Neuronal stem cell (in vitro differentiated cells): ENCODE measurements around the gene OR10H4.
"Not testable (repeated sequence)": the region's sequence is repeated elsewhere in the genome, so short reads cannot be mapped to it uniquely, and the experiment has no call there.

Experiments used
- DNase-seq: peaks from one replicate; pipeline ENCODE4 v3.0.0-alpha.2; 2013; ENCODE audit warnings: low spot score
- H2AFZ ChIP-seq: one replicate; pipeline ENCODE4 v1.6.1; 2013; ENCODE audit warnings: mild to moderate bottlenecking, low read length, inconsistent platforms
- H2AK5ac ChIP-seq: 2 replicates; pipeline ENCODE4 v1.6.1; 2013; ENCODE audit warnings: low read depth, mild to moderate bottlenecking, inconsistent platforms, low read length, moderate library complexity, mixed read lengths
- H2BK120ac ChIP-seq: 2 replicates; pipeline ENCODE4 v1.6.1; 2013; ENCODE audit warnings: low read depth, mild to moderate bottlenecking, inconsistent platforms, low read length, moderate library complexity, mixed read lengths
- H2BK12ac ChIP-seq: one replicate; pipeline ENCODE4 v1.6.1; 2013; ENCODE audit warnings: low read length, inconsistent platforms
- H2BK15ac ChIP-seq: 2 replicates; pipeline ENCODE4 v1.6.1; 2013; ENCODE audit warnings: mild to moderate bottlenecking, low read length, inconsistent platforms, mixed read lengths
- H2BK5ac ChIP-seq: one replicate; pipeline ENCODE4 v1.6.1; 2013; ENCODE audit warnings: inconsistent platforms, mild to moderate bottlenecking, low read length, moderate library complexity
- H3K14ac ChIP-seq: one replicate; pipeline ENCODE4 v1.6.1; 2013; ENCODE audit warnings: low read length, inconsistent platforms
- H3K18ac ChIP-seq: 2 replicates; pipeline ENCODE4 v1.6.1; 2013; ENCODE audit warnings: low read length, inconsistent platforms
- H3K23ac ChIP-seq: 2 replicates; pipeline ENCODE4 v1.6.1; 2013; ENCODE audit warnings: low read depth, mild to moderate bottlenecking, mixed read lengths, low read length, inconsistent platforms; ENCODE audit not compliant: poor library complexity
- H3K27ac ChIP-seq: replicated peaks from 3 replicates; pipeline ENCODE4 v1.5.1; 2013; ENCODE audit warnings: low read length, inconsistent platforms
- H3K27me3 ChIP-seq, 3 experiments: 2 replicates each; pipeline ENCODE4 v1.6.1; 2013; ENCODE audit warnings: low read length in 3 of 3, mild to moderate bottlenecking in 2 of 3, inconsistent platforms in 1 of 3, low read depth in 1 of 3, mixed read lengths in 1 of 3, moderate library complexity in 1 of 3; ENCODE audit not compliant: control insufficient read depth in 3 of 3, insufficient read depth in 3 of 3
- H3K36me3 ChIP-seq, 2 donors: replicated peaks in 1 of 2; 2 replicates each; pipeline ENCODE4 v1.6.1; 2013; ENCODE audit warnings: low read length in 2 of 2; ENCODE audit not compliant: control insufficient read depth in 2 of 2, insufficient read depth in 2 of 2
- H3K4ac ChIP-seq: 2 replicates; pipeline ENCODE4 v1.6.1; 2013; ENCODE audit warnings: inconsistent platforms, mild to moderate bottlenecking, low read length, moderate library complexity
- H3K4me1 ChIP-seq, 2 donors: 1 replicate in 1 of 2; 2 replicates in 1 of 2; pipeline ENCODE4 v1.6.1; 2013; ENCODE audit warnings: low read length in 2 of 2, low read depth in 1 of 2; ENCODE audit not compliant: control insufficient read depth in 2 of 2, insufficient read depth in 1 of 2
- H3K4me2 ChIP-seq: one replicate; pipeline ENCODE4 v1.6.1; 2013; ENCODE audit warnings: mild to moderate bottlenecking, low read length, inconsistent platforms; ENCODE audit not compliant: insufficient read depth, poor library complexity, severe bottlenecking
- H3K4me3 ChIP-seq, 2 donors: 2 replicates each; pipeline ENCODE4 v1.5.1; 2013; ENCODE audit warnings: low read length in 2 of 2, mild to moderate bottlenecking in 2 of 2, inconsistent platforms in 1 of 2, moderate library complexity in 1 of 2
- H3K79me1 ChIP-seq: one replicate; pipeline ENCODE4 v1.6.1; 2013; ENCODE audit warnings: low read depth, mild to moderate bottlenecking, inconsistent platforms, low read length, moderate library complexity
- H3K9ac ChIP-seq: one replicate; pipeline ENCODE4 v1.6.1; 2013; ENCODE audit warnings: mild to moderate bottlenecking, low read depth, low read length, inconsistent platforms; ENCODE audit not compliant: poor library complexity
- H3K9me3 ChIP-seq, 2 donors: replicated peaks in 1 of 2; 2 replicates each; pipeline versions ENCODE3 to v1.6.1; 2013; ENCODE audit warnings: low read length in 2 of 2, mild to moderate bottlenecking in 2 of 2, inconsistent platforms in 1 of 2, low read depth in 1 of 2, mixed read lengths in 1 of 2, moderate library complexity in 1 of 2; ENCODE audit not compliant: control insufficient read depth in 2 of 2, insufficient read depth in 1 of 2
- H4K8ac ChIP-seq: one replicate; pipeline ENCODE4 v1.6.1; 2013; ENCODE audit warnings: low read depth, mild to moderate bottlenecking, inconsistent platforms, low read length, moderate library complexity
- H4K91ac ChIP-seq: one replicate; pipeline ENCODE4 v1.6.1; 2013; ENCODE audit warnings: low read length, low read depth, mild to moderate bottlenecking, inconsistent platforms; ENCODE audit not compliant: poor library complexity
- WGBS, 2 donors: extraction: QIAGEN DNeasy Blood & Tissue Kit; methylation state at CpG; one replicate each; pipeline ENCODE4 v1.1.7; 2013; ENCODE audit warnings: missing lambda C conversion rate in 2 of 2, mixed read lengths in 1 of 2; ENCODE audit not compliant: insufficient read length in 2 of 2, insufficient replicate concordance in 1 of 2; ENCODE audit errors: extremely low coverage in 2 of 2; 5-methylcytosine and 5-hydroxymethylcytosine counted together

Gene OR10H4

GRCh38 chr19:15979293-15979692 is 30.5 kb downstream of the OR10H4 start:
- Histone ChIP-seq H2BK15ac (no peak overlapping the region), H3K4me1 (no peaks in the 10 kb centered on the region), H3K18ac (no peak overlapping the region), H3K14ac (no peak overlapping the region), H3K9ac (no peak overlapping the region), H3K36me3 (no peaks in the 10 kb centered on the region), H3K23ac (no peak overlapping the region), H2BK120ac (no peak overlapping the region), H3K4ac (no peak overlapping the region), H3K79me1 (no peaks in the 10 kb centered on the region), H2BK12ac (no peak overlapping the region), H3K27me3 (no peaks in the 10 kb centered on the region), H3K9me3 (peaks cover 4 to 27% of the 10 kb centered on the region in 2 donors), H3K27ac (no peak overlapping the region), H2BK5ac (peak overlapping the region; percentile 25), H4K91ac (no peak overlapping the region), H4K8ac (no peak overlapping the region), H3K4me2 (no peak overlapping the region), H3K4me3 (no peak overlapping the region), H2AFZ (no peak overlapping the region), H2AK5ac (no peak overlapping the region)
- WGBS, 2 donors = no CpG with 5 or more reads among the region's 4 CpGs
- no peak for DNase-seq

- not testable (repeated sequence) for DNase-seq, H3K23ac ChIP-seq, H3K27ac ChIP-seq, H3K4me2 ChIP-seq, H3K9ac ChIP-seq, H3K4me3 ChIP-seq, H2BK15ac ChIP-seq, H3K18ac ChIP-seq, H2AK5ac ChIP-seq, H4K91ac ChIP-seq, H3K14ac ChIP-seq, H3K36me3 ChIP-seq, H3K4me1 ChIP-seq, H3K79me1 ChIP-seq, H2AFZ ChIP-seq, H2BK5ac ChIP-seq, H3K27me3 ChIP-seq, H2BK120ac ChIP-seq, H4K8ac ChIP-seq, H3K4ac ChIP-seq, H2BK12ac ChIP-seq
- no CpG with 5 or more reads among the region's 6 CpGs for WGBS, 2 donors
- H3K9me3 ChIP-seq = peaks cover 4 to 15% of the 10 kb centered on the region in 2 donors
These were observed 37.0 kb downstream of the OR10H4 start for GRCh38 chr19:15985831-15986230.

DNA sequence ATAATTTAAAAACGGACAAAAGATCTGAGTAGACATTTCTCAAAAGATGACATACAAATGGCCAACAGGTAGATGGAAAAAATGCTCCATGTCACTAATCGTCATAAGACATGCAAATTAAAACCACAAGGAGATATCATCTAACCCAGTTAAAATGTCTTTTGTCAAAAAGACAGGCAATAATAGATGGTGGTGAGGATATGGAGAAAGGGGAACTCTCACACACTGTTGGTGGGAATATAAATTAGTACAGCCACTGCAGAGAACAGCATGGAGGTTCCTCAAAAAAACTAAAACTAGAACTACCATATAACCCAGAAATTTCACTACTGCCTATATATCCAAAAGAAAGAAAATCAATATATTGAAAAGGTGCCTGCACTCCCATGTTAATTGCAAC is 37.9 kb downstream of the OR10H4 start:
- Histone ChIP-seq H4K91ac (no peak overlapping the region), H4K8ac (no peak overlapping the region), H3K4me2 (no peak overlapping the region), H3K79me1 (no peaks in the 10 kb centered on the region), H3K9ac (no peak overlapping the region), H2BK15ac (no peak overlapping the region), H3K18ac (no peak overlapping the region), H2AFZ (no peak overlapping the region), H3K4ac (no peak overlapping the region), H2BK120ac (no peak overlapping the region), H3K27ac (no peak overlapping the region), H3K14ac (no peak overlapping the region), H3K23ac (no peak overlapping the region), H3K4me3 (no peak overlapping the region), H3K9me3 (peaks cover 4 to 12% of the 10 kb centered on the region in 2 donors), H3K4me1 (no peaks in the 10 kb centered on the region), H2AK5ac (no peak overlapping the region), H2BK12ac (no peak overlapping the region), H3K36me3 (no peaks in the 10 kb centered on the region), H3K27me3 (no peaks in the 10 kb centered on the region), H2BK5ac (no peak overlapping the region)
- no CpG with 5 or more reads among the region's 2 CpGs for WGBS, 2 donors
- no peak for DNase-seq

DNA sequence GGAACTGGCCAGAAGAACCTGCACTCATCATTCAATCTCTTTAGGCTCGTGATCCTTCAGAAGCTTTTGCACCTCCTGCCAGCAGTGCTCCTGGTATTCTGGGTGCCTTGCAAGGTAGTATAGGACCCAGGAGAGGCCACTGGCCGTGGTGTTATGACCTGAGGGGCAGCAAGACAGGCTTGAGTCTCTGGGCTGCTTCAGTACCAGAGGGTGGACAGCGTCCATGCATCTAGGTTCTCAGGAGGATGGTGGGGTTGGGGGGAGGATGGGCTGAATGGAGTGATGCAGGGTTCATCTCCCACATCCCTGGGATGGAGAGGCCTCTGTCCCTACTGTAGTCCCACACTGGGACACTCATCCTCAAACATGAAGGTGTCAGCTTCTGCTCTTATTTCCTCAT is 41.1 kb downstream of the OR10H4 start:
- no peaks in the 10 kb centered on the region for H3K79me1 ChIP-seq
- H3K4me2 ChIP-seq = no peak overlapping the region
- no peak overlapping the region for H3K14ac ChIP-seq
- H3K4ac ChIP-seq = no peak overlapping the region
- DNase-seq = no peak
- no peaks in the 10 kb centered on the region for H3K27me3 ChIP-seq
- H4K91ac ChIP-seq = no peak overlapping the region
- no peak overlapping the region for H2BK15ac ChIP-seq
- H2BK5ac ChIP-seq = no peak overlapping the region
- H2BK12ac ChIP-seq = no peak overlapping the region
- H3K9me3 ChIP-seq = peaks cover 0 to 21% of the 10 kb centered on the region in 2 donors
- H3K36me3 ChIP-seq = no peaks in the 10 kb centered on the region
- H3K23ac ChIP-seq = no peak overlapping the region
- no peak overlapping the region for H3K9ac ChIP-seq
- no peak overlapping the region for H3K27ac ChIP-seq
- H3K18ac ChIP-seq = no peak overlapping the region
- no peak overlapping the region for H2BK120ac ChIP-seq
- no peak overlapping the region for H2AFZ ChIP-seq
- no peak overlapping the region for H2AK5ac ChIP-seq
- no CpG with 5 or more reads among the region's 3 CpGs for WGBS, 2 donors
- H3K4me3 ChIP-seq = peak overlapping the region in 1 of 2 donors; percentile 20
- no peak overlapping the region for H4K8ac ChIP-seq
- no peaks in the 10 kb centered on the region for H3K4me1 ChIP-seq
